ENCODE data around the gene PPP1R13B. TPM values are rescaled to one million over a fixed set of nuclear protein-coding genes. Genes with fewer than 3 reads are reported as not detected.

PPP1R13B gene
- total RNA-seq, 1 donor from 2014 or later = 2.5 TPM

DNA sequence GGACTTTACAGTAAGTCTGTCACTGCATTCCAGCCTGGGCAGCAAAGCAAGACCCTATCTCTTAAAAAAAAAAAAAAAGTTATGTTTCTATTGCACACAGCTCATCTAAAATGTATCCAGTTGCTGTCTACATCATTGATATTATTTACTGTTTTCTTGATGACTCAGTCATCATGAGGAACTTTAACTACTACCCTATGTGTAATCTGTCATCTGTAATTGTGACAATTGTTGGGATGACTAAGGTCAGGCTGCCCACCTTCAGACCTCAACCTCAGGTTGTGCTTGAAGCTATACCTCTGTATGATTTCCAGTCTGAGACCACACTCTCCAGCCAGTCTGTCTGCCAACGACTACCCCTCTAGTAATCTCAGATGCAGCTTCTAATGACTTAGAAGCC, 15.3 kb downstream of the PPP1R13B start:
- Mint-ChIP-seq H3K27me3 (ENCODE audit: insufficient read depth, low read depth) (peaks cover 2% of the 10 kb centered on the region), H3K27ac (no peak overlapping the region), H3K4me1 (no peaks in the 10 kb centered on the region), H3K36me3 (no peaks in the 10 kb centered on the region), H3K4me3 (no peak overlapping the region), H3K9me3 (no peaks in the 10 kb centered on the region)
- Histone ChIP-seq H3K27ac (no peak overlapping the region), H4K20me1 (ENCODE audit: low read depth) (no peaks in the 10 kb centered on the region), H3K4me2 (no peak overlapping the region), H3F3A (ENCODE audit: low read depth) (no peaks in the 10 kb centered on the region), H2AFZ (replicated peaks) (no peak overlapping the region), H3K9me3 (ENCODE audit: low read depth) (no peaks in the 10 kb centered on the region), H3K4me1 (no peaks in the 10 kb centered on the region), H3K79me2 (ENCODE audit: low read depth) (no peaks in the 10 kb centered on the region), H3K4me3 (no peak overlapping the region), H3K27me3 (no peaks in the 10 kb centered on the region), H3K36me3 (no peaks in the 10 kb centered on the region), H3K9ac (no peak overlapping the region)
- DNase-seq (ENCODE audit: low spot score) = no peak
- TF ChIP-seq EZH2 (IDR thresholded peaks at IDR 0.05) = no peak
- TF ChIP-seq, protein P1, sequence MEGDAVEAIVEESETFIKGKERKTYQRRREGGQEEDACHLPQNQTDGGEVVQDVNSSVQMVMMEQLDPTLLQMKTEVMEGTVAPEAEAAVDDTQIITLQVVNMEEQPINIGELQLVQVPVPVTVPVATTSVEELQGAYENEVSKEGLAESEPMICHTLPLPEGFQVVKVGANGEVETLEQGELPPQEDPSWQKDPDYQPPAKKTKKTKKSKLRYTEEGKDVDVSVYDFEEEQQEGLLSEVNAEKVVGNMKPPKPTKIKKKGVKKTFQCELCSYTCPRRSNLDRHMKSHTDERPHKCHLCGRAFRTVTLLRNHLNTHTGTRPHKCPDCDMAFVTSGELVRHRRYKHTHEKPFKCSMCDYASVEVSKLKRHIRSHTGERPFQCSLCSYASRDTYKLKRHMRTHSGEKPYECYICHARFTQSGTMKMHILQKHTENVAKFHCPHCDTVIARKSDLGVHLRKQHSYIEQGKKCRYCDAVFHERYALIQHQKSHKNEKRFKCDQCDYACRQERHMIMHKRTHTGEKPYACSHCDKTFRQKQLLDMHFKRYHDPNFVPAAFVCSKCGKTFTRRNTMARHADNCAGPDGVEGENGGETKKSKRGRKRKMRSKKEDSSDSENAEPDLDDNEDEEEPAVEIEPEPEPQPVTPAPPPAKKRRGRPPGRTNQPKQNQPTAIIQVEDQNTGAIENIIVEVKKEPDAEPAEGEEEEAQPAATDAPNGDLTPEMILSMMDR (IDR thresholded peaks at IDR 0.05) = no peak
- TF ChIP-seq EZH2phosphoT487 (IDR thresholded peaks at IDR 0.05) = no peak

DNA sequence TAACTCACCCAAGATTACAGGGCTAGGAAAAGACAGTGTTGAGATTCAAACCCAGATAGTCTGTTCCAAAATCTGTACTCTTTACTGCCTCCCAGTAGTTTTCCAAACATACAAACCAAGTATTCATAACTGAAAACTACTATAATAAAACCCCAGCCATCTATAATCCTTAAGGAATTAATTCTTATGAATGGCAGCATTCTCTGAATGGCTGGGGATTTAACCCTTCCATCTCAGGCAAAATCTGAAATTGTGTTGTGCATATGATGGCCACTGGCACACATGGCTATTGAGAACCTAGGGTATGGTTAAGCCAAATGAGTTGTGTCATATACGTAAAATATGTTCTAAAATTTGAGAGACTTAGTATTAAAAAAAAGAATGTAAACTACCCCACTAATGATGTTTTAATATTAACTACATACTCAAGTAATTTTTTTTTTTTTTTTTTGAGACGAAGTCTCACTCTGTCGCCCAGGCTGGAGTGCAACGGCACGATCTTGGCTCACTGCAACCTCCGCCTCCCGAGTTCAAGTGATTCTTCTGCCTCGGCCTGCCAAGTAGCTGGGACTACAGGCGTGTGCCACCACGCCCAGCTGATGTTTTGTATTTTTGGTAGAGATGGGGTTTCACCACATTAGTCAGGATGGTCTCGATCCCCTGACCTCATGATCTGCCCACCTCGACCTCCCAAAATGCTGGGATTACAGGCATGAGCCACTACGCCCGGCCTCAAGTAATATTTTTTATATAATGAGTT, 16.7 kb downstream of the PPP1R13B start:
- H3K79me2 ChIP-seq (ENCODE audit: low read depth) = no peaks in the 10 kb centered on the region
- Mint-ChIP-seq H3K4me1 (no peaks in the 10 kb centered on the region), H3K36me3 (no peaks in the 10 kb centered on the region), H3K27ac (no peak overlapping the region), H3K4me3 (no peak overlapping the region), H3K9me3 (no peaks in the 10 kb centered on the region), H3K27me3 (ENCODE audit: insufficient read depth, low read depth) (peaks cover 2% of the 10 kb centered on the region)
- H3K36me3 ChIP-seq = no peaks in the 10 kb centered on the region
- no peak overlapping the region for H3K27ac ChIP-seq
- DNase-seq (ENCODE audit: low spot score) = no peak
- no peak overlapping the region for H2AFZ ChIP-seq (replicated peaks)
- H3K27me3 ChIP-seq = no peaks in the 10 kb centered on the region
- no peaks in the 10 kb centered on the region for H3K4me1 ChIP-seq
- no peak overlapping the region for H3K4me2 ChIP-seq
- no peaks in the 10 kb centered on the region for H4K20me1 ChIP-seq (ENCODE audit: low read depth)
- no peak overlapping the region for H3K9ac ChIP-seq
- H3K4me3 ChIP-seq = no peak overlapping the region
- no peaks in the 10 kb centered on the region for H3F3A ChIP-seq (ENCODE audit: low read depth)
- TF ChIP-seq, protein P1 (IDR thresholded peaks at IDR 0.05) = no peak
- TF ChIP-seq EZH2phosphoT487 (IDR thresholded peaks at IDR 0.05) (no peak), EZH2 (IDR thresholded peaks at IDR 0.05) (no peak)
- H3K9me3 ChIP-seq (ENCODE audit: low read depth) = no peaks in the 10 kb centered on the region

DNA sequence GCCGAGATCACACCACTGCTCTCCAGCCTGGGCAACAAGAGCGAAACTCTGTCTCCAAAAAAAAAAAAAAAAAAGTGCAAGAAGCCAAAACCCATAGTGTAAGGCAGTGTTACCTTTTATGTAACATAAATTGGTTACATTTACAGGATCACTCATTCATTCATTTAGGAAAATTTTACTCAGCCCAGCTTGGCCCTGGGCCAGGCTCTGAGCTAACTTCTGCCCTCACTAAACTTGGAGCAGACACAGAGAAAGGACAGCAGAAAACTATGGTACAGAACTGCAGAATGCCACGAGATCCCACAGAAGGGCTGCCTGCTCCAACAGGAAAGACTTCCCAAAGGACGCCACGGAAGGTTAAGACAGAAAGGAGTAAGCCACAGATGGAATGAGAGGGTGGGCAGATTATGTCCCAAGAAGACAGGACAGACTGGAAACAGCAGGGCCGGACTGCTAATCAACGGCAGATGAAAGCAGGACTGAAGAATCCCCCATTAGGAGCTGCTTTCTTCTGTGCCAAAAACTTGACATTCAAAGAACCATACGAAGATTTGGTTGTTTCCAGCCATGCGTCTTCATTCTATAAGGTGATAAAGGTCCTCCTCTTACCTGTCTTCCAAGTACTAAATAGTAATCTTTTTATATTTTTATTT, 18.9 kb downstream of the PPP1R13B start:
- Mint-ChIP-seq H3K4me1 (no peaks in the 10 kb centered on the region), H3K36me3 (no peaks in the 10 kb centered on the region), H3K27ac (no peak overlapping the region), H3K4me3 (no peak overlapping the region), H3K27me3 (ENCODE audit: insufficient read depth, low read depth) (peaks cover 2% of the 10 kb centered on the region), H3K9me3 (no peaks in the 10 kb centered on the region)
- Histone ChIP-seq H2AFZ (replicated peaks) (no peak overlapping the region), H3K4me2 (no peak overlapping the region), H3K27ac (no peak overlapping the region), H3K4me3 (no peak overlapping the region), H3K79me2 (ENCODE audit: low read depth) (no peaks in the 10 kb centered on the region), H3K36me3 (no peaks in the 10 kb centered on the region), H3K9ac (no peak overlapping the region), H4K20me1 (ENCODE audit: low read depth) (no peaks in the 10 kb centered on the region), H3K27me3 (no peaks in the 10 kb centered on the region), H3K9me3 (ENCODE audit: low read depth) (no peaks in the 10 kb centered on the region), H3F3A (ENCODE audit: low read depth) (no peaks in the 10 kb centered on the region), H3K4me1 (no peaks in the 10 kb centered on the region)
- TF ChIP-seq, protein P1 (IDR thresholded peaks at IDR 0.05) = no peak
- TF ChIP-seq EZH2 (IDR thresholded peaks at IDR 0.05) (no peak), EZH2phosphoT487 (IDR thresholded peaks at IDR 0.05) (no peak)
- no peak for DNase-seq (ENCODE audit: low spot score)
